ENCODE data around the gene TMEM131.

TMEM131 gene

DNA sequence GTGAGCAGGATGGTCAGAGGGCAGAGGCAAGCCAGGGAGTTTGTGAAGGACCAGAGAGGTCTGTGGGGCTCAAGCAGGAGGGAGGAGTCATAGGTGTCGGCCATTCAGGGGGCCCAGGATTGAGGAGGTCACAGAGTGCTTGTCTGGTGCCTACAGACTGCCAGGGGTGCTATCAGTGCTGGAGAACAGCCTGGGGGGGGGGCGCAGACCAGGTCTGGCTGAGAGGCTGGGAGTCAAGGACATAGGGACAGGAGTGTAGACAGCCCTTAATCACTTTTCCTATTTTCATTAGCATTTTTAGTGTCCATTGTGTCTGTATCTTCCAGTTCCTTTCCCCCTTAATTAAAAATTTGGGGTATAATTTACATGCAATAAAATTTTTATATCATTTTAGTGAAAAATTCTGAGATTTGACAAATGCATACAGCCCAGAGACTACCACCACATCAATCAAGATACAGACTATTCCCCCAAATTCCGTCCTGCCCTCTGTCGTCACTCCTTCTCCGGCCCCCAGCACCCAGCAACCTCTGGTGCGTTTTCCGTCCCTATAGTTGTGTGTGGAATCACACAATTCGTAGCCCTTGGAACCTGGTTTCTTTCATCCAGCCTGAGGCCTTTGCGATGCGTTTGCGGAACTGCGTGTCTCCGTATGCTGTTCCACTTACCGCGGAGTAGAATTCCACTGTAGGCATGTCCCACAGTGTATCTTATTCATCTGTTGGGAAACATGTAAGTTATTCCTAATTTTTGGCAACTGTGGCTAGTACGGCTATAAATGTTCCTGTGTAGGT, 276.2 kb downstream of the TMEM131 start:
- Histone ChIP-seq H3K36me3 (ENCODE audit: control insufficient read depth in 2 of 2, insufficient read depth in 1 of 2, low read length in 2 of 2) (no peaks in the 10 kb centered on the region), H3K4me1 (ENCODE audit: control insufficient read depth, insufficient read depth, low read length) (no peaks in the 10 kb centered on the region), H3K9me3 (ENCODE audit: control insufficient read depth, insufficient read depth, low read depth, low read length) (no peaks in the 10 kb centered on the region), H3K27ac (ENCODE audit: extremely low read depth, low read depth, low read length) (no peak overlapping the region), H3K4me3 (ENCODE audit: low read depth, low read length) (no peak overlapping the region)
- CTCF ChIA-PET = interaction anchor here (0.7 kb wide), 1 partner anchor 342 kb away, joined by 3 read pairs; no protein-coding TSS in a partner anchor
- POLR2A ChIA-PET = no interaction called here
- TF ChIP-seq ZNF366 (tag by site-specific recombination; conservative IDR thresholded peaks at IDR 0.05) (no peak), ZNF514 (tag by site-specific recombination; IDR thresholded peaks at IDR 0.05) (no peak), BCL6B (tag by site-specific recombination; IDR thresholded peaks at IDR 0.05) (no peak), ZNF10 (tag by site-specific recombination; IDR thresholded peaks at IDR 0.05) (no peak), SCRT2 (tag by site-specific recombination; IDR thresholded peaks at IDR 0.05) (no peak), PATZ1 (tag by site-specific recombination; IDR thresholded peaks at IDR 0.05) (no peak), ZNF561 (tag by site-specific recombination; IDR thresholded peaks at IDR 0.05; ENCODE audit: borderline replicate concordance) (no peak), ZNF169 (tag by site-specific recombination; IDR thresholded peaks at IDR 0.05) (no peak), ZNF544 (tag by site-specific recombination; IDR thresholded peaks at IDR 0.05) (no peak), ZFP69B (tag by site-specific recombination; IDR thresholded peaks at IDR 0.05) (no peak), ZNF529 (tag by site-specific recombination; IDR thresholded peaks at IDR 0.05; ENCODE audit: insufficient replicate concordance) (no peak), ZNF624 (tag by site-specific recombination; IDR thresholded peaks at IDR 0.05) (no peak), SCRT1 (tag by site-specific recombination; IDR thresholded peaks at IDR 0.05; ENCODE audit: borderline replicate concordance) (no peak), ZNF132 (tag by site-specific recombination; IDR thresholded peaks at IDR 0.05; ENCODE audit: borderline replicate concordance) (no peak), ZNF549 (tag by site-specific recombination; IDR thresholded peaks at IDR 0.05) (no peak), ZBTB48 (tag by site-specific recombination; IDR thresholded peaks at IDR 0.05) (no peak)
- TF ChIP-seq, protein P1, sequence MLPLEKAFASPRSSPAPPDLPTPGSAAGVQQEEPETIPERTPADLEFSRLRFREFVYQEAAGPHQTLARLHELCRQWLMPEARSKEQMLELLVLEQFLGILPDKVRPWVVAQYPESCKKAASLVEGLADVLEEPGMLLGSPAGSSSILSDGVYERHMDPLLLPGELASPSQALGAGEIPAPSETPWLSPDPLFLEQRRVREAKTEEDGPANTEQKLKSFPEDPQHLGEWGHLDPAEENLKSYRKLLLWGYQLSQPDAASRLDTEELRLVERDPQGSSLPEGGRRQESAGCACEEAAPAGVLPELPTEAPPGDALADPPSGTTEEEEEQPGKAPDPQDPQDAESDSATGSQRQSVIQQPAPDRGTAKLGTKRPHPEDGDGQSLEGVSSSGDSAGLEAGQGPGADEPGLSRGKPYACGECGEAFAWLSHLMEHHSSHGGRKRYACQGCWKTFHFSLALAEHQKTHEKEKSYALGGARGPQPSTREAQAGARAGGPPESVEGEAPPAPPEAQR (tag by site-specific recombination; IDR thresholded peaks at IDR 0.05) = no peak
- TF ChIP-seq, protein P2, sequence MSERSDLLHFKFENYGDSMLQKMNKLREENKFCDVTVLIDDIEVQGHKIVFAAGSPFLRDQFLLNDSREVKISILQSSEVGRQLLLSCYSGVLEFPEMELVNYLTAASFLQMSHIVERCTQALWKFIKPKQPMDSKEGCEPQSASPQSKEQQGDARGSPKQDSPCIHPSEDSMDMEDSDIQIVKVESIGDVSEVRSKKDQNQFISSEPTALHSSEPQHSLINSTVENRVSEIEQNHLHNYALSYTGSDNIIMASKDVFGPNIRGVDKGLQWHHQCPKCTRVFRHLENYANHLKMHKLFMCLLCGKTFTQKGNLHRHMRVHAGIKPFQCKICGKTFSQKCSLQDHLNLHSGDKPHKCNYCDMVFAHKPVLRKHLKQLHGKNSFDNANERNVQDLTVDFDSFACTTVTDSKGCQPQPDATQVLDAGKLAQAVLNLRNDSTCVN (tag by site-specific recombination; optimal IDR thresholded peaks at IDR 0.05) = no peak
- TF ChIP-seq, protein P3, sequence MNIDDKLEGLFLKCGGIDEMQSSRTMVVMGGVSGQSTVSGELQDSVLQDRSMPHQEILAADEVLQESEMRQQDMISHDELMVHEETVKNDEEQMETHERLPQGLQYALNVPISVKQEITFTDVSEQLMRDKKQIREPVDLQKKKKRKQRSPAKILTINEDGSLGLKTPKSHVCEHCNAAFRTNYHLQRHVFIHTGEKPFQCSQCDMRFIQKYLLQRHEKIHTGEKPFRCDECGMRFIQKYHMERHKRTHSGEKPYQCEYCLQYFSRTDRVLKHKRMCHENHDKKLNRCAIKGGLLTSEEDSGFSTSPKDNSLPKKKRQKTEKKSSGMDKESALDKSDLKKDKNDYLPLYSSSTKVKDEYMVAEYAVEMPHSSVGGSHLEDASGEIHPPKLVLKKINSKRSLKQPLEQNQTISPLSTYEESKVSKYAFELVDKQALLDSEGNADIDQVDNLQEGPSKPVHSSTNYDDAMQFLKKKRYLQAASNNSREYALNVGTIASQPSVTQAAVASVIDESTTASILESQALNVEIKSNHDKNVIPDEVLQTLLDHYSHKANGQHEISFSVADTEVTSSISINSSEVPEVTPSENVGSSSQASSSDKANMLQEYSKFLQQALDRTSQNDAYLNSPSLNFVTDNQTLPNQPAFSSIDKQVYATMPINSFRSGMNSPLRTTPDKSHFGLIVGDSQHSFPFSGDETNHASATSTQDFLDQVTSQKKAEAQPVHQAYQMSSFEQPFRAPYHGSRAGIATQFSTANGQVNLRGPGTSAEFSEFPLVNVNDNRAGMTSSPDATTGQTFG (tag by site-specific recombination; IDR thresholded peaks at IDR 0.05; ENCODE audit: borderline replicate concordance) = no peak

Data from HEK293 (cell line).